Left ventricle myocardium superior (tissue), 1 donor: Measurements from ENCODE around the gene SRPRB. TPM values are rescaled to one million over a fixed set of nuclear protein-coding genes. Genes with fewer than 3 reads are reported as not detected.

Source experiments
- ATAC-seq: fragments of 200-7000 bp; cut with Tn5 transposase; one replicate; pipeline ENCODE4 v1.9.1; 2020; ENCODE audit warnings: mild to moderate bottlenecking, moderate library complexity
- DNase-seq: peaks from one replicate; pipeline ENCODE4 v3.0.0-alpha.2; 2020
- intact Hi-C: fragments of 100-400 bp; cut with micrococcal nuclease; formaldehyde crosslinking; loops from one replicate; pipeline ENCODE4 v1.11.0; 2022
- long read RNA-seq: library from polyadenylated mRNA; unstranded; transcript quantifications from one replicate; pipeline ENCODE4 v2.0.0, GENCODE V29; 2021
- total RNA-seq: library from RNA; stranded (reverse); fragmentation: NEBNext Ultra II Directional; extraction: Animal tissue kit (Norgen Biotek cat#: 25700); gene quantifications from one replicate; pipeline ENCODE4 v1.2.1, GENCODE V29; 2021
- donor health status: DM: no; HTN: yes; CAD: no; lungs with severe emphysema.

Gene SRPRB
- total RNA-seq: 29.1 TPM
- long read RNA-seq, partial matches to known transcripts: 33 of 36 reads
- long read RNA-seq, other reads (novel, unspliced or antisense): 3 of 36 reads

- ATAC-seq (peak; percentile 100), DNase-seq (peak; percentile 97)
- intact Hi-C loops: no loop called here
These were observed at the start of gene SRPRB for GRCh38 chr3:133805702-133806475. TSS of gene SRPRB (plus strand) at chr3:133805815. CDS start at chr3:133805849, 34 bp downstream.

GRCh38 chr3:133756716-133757694 lies 48.6 kb upstream of the SRPRB start:
- intact Hi-C loops: no loop called here
- DNase-seq (no peak), ATAC-seq (no peak)

GRCh38 chr3:133757701-133758567 lies 47.7 kb upstream of the SRPRB start:
- DNase-seq (no peak), ATAC-seq (no peak)
- intact Hi-C loops: no loop called here

GRCh38 chr3:133758568-133758928 lies 47.1 kb upstream of the SRPRB start:
- DNase-seq (no peak), ATAC-seq (no peak)
- intact Hi-C loops: no loop called here

GRCh38 chr3:133758964-133759739 lies 46.5 kb upstream of the SRPRB start:
- ATAC-seq (no peak), DNase-seq (no peak)
- intact Hi-C loops: no loop called here

GRCh38 chr3:133759740-133760305 lies 45.8 kb upstream of the SRPRB start:
- ATAC-seq (no peak), DNase-seq (no peak)
- intact Hi-C loops: no loop called here

- intact Hi-C loops: no loop called here
These were observed 44.7 kb upstream of the SRPRB start for GRCh38 chr3:133760916-133761315.

GRCh38 chr3:133761605-133762484 lies 43.8 kb upstream of the SRPRB start:
- ATAC-seq: no peak
- no peak for DNase-seq
- intact Hi-C loops: no loop called here

More at GRCh38 chr3:133760916-133761315, 44.7 kb upstream of the SRPRB start:
- DNase-seq: no peak
- no peak for ATAC-seq

- no peak for DNase-seq
- ATAC-seq: no peak
- intact Hi-C loops: no loop called here
These were observed 43.1 kb upstream of the SRPRB start for GRCh38 chr3:133762539-133762938.

GRCh38 chr3:133763797-133764683 lies 41.6 kb upstream of the SRPRB start:
- ATAC-seq (peak; percentile 94), DNase-seq (no peak)
- intact Hi-C loops: no loop called here

GRCh38 chr3:133765256-133765655 lies 40.4 kb upstream of the SRPRB start:
- intact Hi-C loops: no loop called here
- ATAC-seq (no peak), DNase-seq (no peak)

- no peak for ATAC-seq
- intact Hi-C loops: no loop called here
- DNase-seq: no peak
These were observed 38.0 kb upstream of the SRPRB start for GRCh38 chr3:133767607-133768006.

GRCh38 chr3:133769536-133769935 lies 36.1 kb upstream of the SRPRB start:
- DNase-seq (no peak), ATAC-seq (no peak)
- intact Hi-C loops: no loop called here

- DNase-seq: no peak
- ATAC-seq: no peak
- intact Hi-C loops: no loop called here
These were observed 31.9 kb upstream of the SRPRB start for GRCh38 chr3:133773732-133774131.

GRCh38 chr3:133775309-133775708 lies 30.3 kb upstream of the SRPRB start:
- intact Hi-C loops: no loop called here
- DNase-seq (no peak), ATAC-seq (no peak)

GRCh38 chr3:133775835-133776234 lies 29.8 kb upstream of the SRPRB start:
- ATAC-seq (no peak), DNase-seq (no peak)
- intact Hi-C loops: no loop called here
